GM12878 (cell line): Measurements from ENCODE around the gene BRD2. TPM values are rescaled to one million over a fixed set of nuclear protein-coding genes. Genes with fewer than 3 reads are reported as not detected.

Source experiments
- ATAC-seq: fragments of 200-7000 bp; cut with Tn5 transposase; 3 replicates; pipeline ENCODE4 v1.9.1; 2020; ENCODE audit warnings: mild to moderate bottlenecking, moderate library complexity
- BruUV-seq: library from RNA; stranded (reverse); fragments of 400-500 nt; replicated peaks from 2 replicates; lab custom pipeline; 2021; lab: Mats Ljungman, UMichigan
- CTCF ChIA-PET: fragments of 300-600 bp; sonication (Branson Sonifier 250); formaldehyde crosslinking; extraction: SDS; loops from one replicate; lab custom pipeline; 2021; ENCODE audit warnings: inconsistent platforms; lab: Yijun Ruan, JAX
- POLR2A ChIA-PET: fragments of 350-600 bp; formaldehyde crosslinking; extraction: SDS; loops from one replicate; lab custom pipeline; 2021; ENCODE audit warnings: inconsistent platforms; lab: Charles Lee
- RAD21 ChIA-PET: fragments of 300-600 bp; sonication (Branson Sonifier 250); formaldehyde crosslinking; loops from one replicate; lab custom pipeline; 2023; ENCODE audit warnings: antibody characterized with exemption; ENCODE audit not compliant: unreplicated experiment; lab: Charles Lee
- SMC1A ChIA-PET: fragments of 300-600 bp; sonication (Branson Sonifier 250); formaldehyde crosslinking; loops from one replicate; lab custom pipeline; 2023; ENCODE audit not compliant: unreplicated experiment, uncharacterized antibody; lab: Charles Lee
- DNase-seq: peaks from one replicate; pipeline ENCODE4 v3.0.0-alpha.2; 2011; ENCODE audit warnings: low read depth, low spot score
- FAIRE-seq: peaks from 3 replicates; lab custom pipeline; 2011; peaks lifted over from hg19 to GRCh38; lab: Jason Lieb, UNC
- H2AFZ ChIP-seq: 2 replicates; pipeline ENCODE4 v1.6.0; 2011; ENCODE audit warnings: low read depth, low read length, control low read depth; ENCODE audit not compliant: control insufficient read depth
- H3K27ac ChIP-seq: 2 replicates; pipeline ENCODE4 v1.5.1; 2011; ENCODE audit warnings: control low read depth; ENCODE audit not compliant: control insufficient read depth, insufficient read depth
- H3K27me3 ChIP-seq, 2 experiments: replicated peaks in 1 of 2; 2 replicates each; pipeline versions ENCODE4 v1.6.0 to v1.6.1; 2011; ENCODE audit warnings: low read length in 1 of 2; ENCODE audit not compliant: control insufficient read depth in 2 of 2, insufficient read depth in 2 of 2
- H3K36me3 ChIP-seq, 2 experiments: 2 replicates each; pipeline ENCODE4 v1.5.1; 2011; ENCODE audit warnings: low read length in 1 of 2; ENCODE audit not compliant: control insufficient read depth in 2 of 2, insufficient read depth in 2 of 2
- H3K4me1 ChIP-seq: 2 replicates; pipeline ENCODE4 v1.6.1; 2011; ENCODE audit warnings: mild to moderate bottlenecking, low read length, moderate library complexity, mixed read lengths; ENCODE audit not compliant: control insufficient read depth, insufficient read depth
- H3K4me2 ChIP-seq: 2 replicates; pipeline ENCODE4 v1.6.0; 2011; ENCODE audit warnings: control low read depth; ENCODE audit not compliant: control insufficient read depth, insufficient read depth
- H3K4me3 ChIP-seq: fragments of 200-600 bp; sonication (generic); 2 replicates; pipeline ENCODE4 v1.5.1; 2016
- H3K79me2 ChIP-seq: 2 replicates; pipeline ENCODE4 v1.6.0; 2011; ENCODE audit warnings: low read length; ENCODE audit not compliant: control insufficient read depth, insufficient read depth
- H3K9ac ChIP-seq: 2 replicates; pipeline ENCODE4 v1.8.0; 2011; ENCODE audit warnings: low read length, control low read depth, mixed read lengths; ENCODE audit not compliant: control insufficient read depth, insufficient read depth
- H3K9me3 ChIP-seq: replicated peaks from 3 replicates; pipeline ENCODE4 v1.5.1; 2011; ENCODE audit warnings: mild to moderate bottlenecking, low read length; ENCODE audit not compliant: control insufficient read depth, insufficient read depth
- H4K20me1 ChIP-seq: 2 replicates; pipeline ENCODE4 v1.6.0; 2011; ENCODE audit not compliant: control insufficient read depth, insufficient read depth
- ATF7 ChIP-seq: fragments of 450-650 bp; IDR thresholded peaks from 2 replicates; pipeline ENCODE4 v1.6.1; 2016; ENCODE audit warnings: low read depth, mild to moderate bottlenecking
- BMI1 ChIP-seq: fragments of 450-650 bp; IDR thresholded peaks from 2 replicates; pipeline ENCODE4 v1.6.1; 2016; ENCODE audit warnings: mild to moderate bottlenecking, moderate library complexity, borderline replicate concordance
- E2F8 ChIP-seq: fragments of 450-650 bp; IDR thresholded peaks from 2 replicates; pipeline ENCODE4 v1.6.1; 2018; ENCODE audit warnings: mild to moderate bottlenecking, low read depth, moderate library complexity; ENCODE audit not compliant: partially characterized antibody
- EGR1 ChIP-seq, 2 experiments: IDR thresholded peaks; 1 replicate in 1 of 2; 2 replicates in 1 of 2; pipeline ENCODE4 v1.6.1; 2011 to 2012; ENCODE audit warnings: low read depth in 2 of 2, low read length in 2 of 2, borderline replicate concordance in 1 of 2, mild to moderate bottlenecking in 1 of 2, moderate library complexity in 1 of 2
- HDGF ChIP-seq: fragments of 450-650 bp; IDR thresholded peaks from 2 replicates; pipeline ENCODE4 v1.6.1; 2016; ENCODE audit warnings: antibody characterized with exemption
- KAT2A ChIP-seq: conservative IDR thresholded peaks from 2 replicates; pipeline ENCODE4 v1.6.1; 2011; ENCODE audit warnings: low read depth, low read length; ENCODE audit not compliant: control insufficient read depth
- LARP7 ChIP-seq: fragments of 450-650 bp; IDR thresholded peaks from 2 replicates; pipeline ENCODE4 v1.6.1; 2017; ENCODE audit warnings: mild to moderate bottlenecking
- NBN ChIP-seq: fragments of 450-650 bp; IDR thresholded peaks from 2 replicates; pipeline ENCODE4 v1.6.1; 2016
- NR2C2 ChIP-seq: IDR thresholded peaks from 2 replicates; pipeline ENCODE4 v1.6.1; 2011; ENCODE audit warnings: borderline replicate concordance, low read depth; ENCODE audit not compliant: control insufficient read depth, insufficient read length
- POLR2AphosphoS5 ChIP-seq: IDR thresholded peaks from 2 replicates; pipeline ENCODE4 v1.6.1; 2011; ENCODE audit warnings: mild to moderate bottlenecking, low read length, inconsistent platforms
- POU2F2 ChIP-seq: IDR thresholded peaks from 3 replicates; pipeline ENCODE4 v1.6.1; 2011; ENCODE audit warnings: low read depth, mild to moderate bottlenecking, low read length, borderline replicate concordance
- RB1 ChIP-seq: fragments of 450-650 bp; formaldehyde crosslinking; IDR thresholded peaks from 2 replicates; pipeline ENCODE4 v1.6.1; 2017; ENCODE audit warnings: mild to moderate bottlenecking, borderline replicate concordance
- RCOR1 ChIP-seq: conservative IDR thresholded peaks from 2 replicates; pipeline ENCODE4 v1.6.1; 2012; ENCODE audit warnings: low read depth, low read length, improper control_type of control experiment
- RELB ChIP-seq: fragments of 450-650 bp; IDR thresholded peaks from 2 replicates; pipeline ENCODE4 v1.6.1; 2017; ENCODE audit warnings: low read depth, mild to moderate bottlenecking, moderate library complexity
- RFX5 ChIP-seq: IDR thresholded peaks from 2 replicates; pipeline ENCODE4 v1.6.1; 2011; ENCODE audit warnings: low read depth, low read length, improper control_type of control experiment
- RUNX3 ChIP-seq: IDR thresholded peaks from 2 replicates; pipeline ENCODE4 v1.6.1; 2012; ENCODE audit warnings: low read length, inconsistent platforms
- SMAD5 ChIP-seq: IDR thresholded peaks from 2 replicates; pipeline ENCODE4 v1.6.1; 2016; ENCODE audit warnings: antibody characterized with exemption, low read depth
- SP1 ChIP-seq: IDR thresholded peaks from one replicate; pipeline ENCODE4 v1.6.1; 2011; ENCODE audit warnings: low read depth, low read length
- STAT3 ChIP-seq: IDR thresholded peaks from 2 replicates; pipeline ENCODE4 v1.6.1; 2011; ENCODE audit warnings: low read depth, low read length, improper control_type of control experiment
- WGBS: methylation state at CpG from one replicate; pipeline ENCODE4 v1.1.6; 2016; ENCODE audit warnings: low lambda C conversion rate; ENCODE audit not compliant: insufficient replicate concordance, insufficient coverage; ENCODE audit errors: missing lambda C conversion rate; 5-methylcytosine and 5-hydroxymethylcytosine counted together
- in situ Hi-C: fragments of 300-500 bp; cut with MboI; formaldehyde crosslinking; loops from 9 replicates; pipeline ENCODE4 v1.14.3; 2018; ENCODE audit warnings: mixed read lengths
- intact Hi-C: fragments of 100-400 bp; cut with micrococcal nuclease; formaldehyde crosslinking; loops from one replicate; pipeline ENCODE4 v1.14.2; 2022; ENCODE audit not compliant: unreplicated experiment
- polyA plus RNA-seq, 11 experiments: library from polyadenylated mRNA; depleted of rRNA in 4 of 11; unstranded in 6 of 11; stranded (reverse) in 5 of 11; fragments of >200 nt; fragmentation: Nextera tagmentation in 4 of 11; fragmentation: Illumina TruSeq in 1 of 11; extraction: Ambion mirVana in 4 of 11; extraction: Trizol in 1 of 11; gene quantifications; 1 replicate in 1 of 11; 2 replicates in 10 of 11; pipeline versions ENCODE4 v1.2.1 to v1.2.3, GENCODE V29; 2011 to 2016; ENCODE audit warnings: inconsistent platforms in 2 of 11, missing spikeins in 2 of 11, low read depth in 1 of 11
- total RNA-seq, 4 experiments: library from RNA; depleted of rRNA in 3 of 4; stranded (reverse); fragments of >200 nt in 3 of 4; fragmentation: Illumina TruSeq in 1 of 4; extraction: Trizol in 1 of 4; gene quantifications; 2 replicates each; pipeline versions ENCODE4 v1.2.1 to v1.2.3, GENCODE V29; 2013 to 2021

Gene BRD2
- total and polyA plus RNA-seq, 10 of the 15 experiments (the other 5 are each of a cell fraction or from before 2014, with no cell fraction given), result 32.2 to 239 (median 139) TPM

GRCh38 chr6:32973144-32974015 is 5.0 kb downstream of the BRD2 start:
- RAD21 ChIA-PET, result interaction anchor here (0.6 to 12.2 kb wide), 9 partner anchors 12 to 496 kb away, joined by 3 to 224 read pairs (median 16); partner anchors contain the start of genes HLA-DMA, HLA-DMB, PSMB9 and TAP1
- FAIRE-seq (no peak), ATAC-seq (no peak), DNase-seq (no peak)
- Histone ChIP-seq H4K20me1 (peaks cover 40% of the 10 kb centered on the region), H3K9me3 (no peaks in the 10 kb centered on the region), H3K36me3 (peaks cover 44 to 47% of the 10 kb centered on the region in 2 experiments), H2AFZ (no peak overlapping the region), H3K4me2 (peak overlapping the region; percentile 78), H3K27me3 (no peaks in the 10 kb centered on the region), H3K27ac (peak overlapping the region; percentile 79), H3K9ac (peak overlapping the region; percentile 85), H3K79me2 (peaks cover 92% of the 10 kb centered on the region), H3K4me3 (peak overlapping the region; percentile 93), H3K4me1 (no peaks in the 10 kb centered on the region; the same call in 1 of the 2 replicates)
- in situ Hi-C loops (loop anchor here (25.0 kb wide), 2 partner anchors 1411 to 1689 kb away; partner anchors contain the start of gene LTA), intact Hi-C loops (loop anchor here (5.0 kb wide), 1 partner anchor 131 kb away; the partner anchor contains the start of gene PSMB8)
- CTCF ChIA-PET, result interaction anchor here (0.6 to 13.8 kb wide), 14 partner anchors 9 to 274 kb away, joined by 3 to 162 read pairs (median 7); partner anchors contain the start of genes HLA-DMA, HLA-DMB and TAP2
- POLR2A ChIA-PET, result interaction anchor here (0.5 to 16.6 kb wide), 16 partner anchors 7 to 534 kb away, joined by 3 to 486 read pairs (median 16); partner anchors contain the start of genes HLA-DMA, HLA-DMB, HLA-DPA1 and HLA-DPB1
- TSS peak; percentile 41 for BruUV-seq
- under 1% methylated on average over 23 of the region's 23 CpGs for WGBS
- SMC1A ChIA-PET, result interaction anchor here (0.6 to 17.2 kb wide), 14 partner anchors 8 to 88 kb away, joined by 3 to 347 read pairs (median 5); partner anchors contain the start of genes HLA-DMA and HLA-DMB
- TF ChIP-seq LARP7 (peak; percentile 26; the same call in 1 of the 2 replicates), STAT3 (no peak), SMAD5 (0 out of 2 replicates have a peak, but pooled peaks have one; percentile 9), POLR2AphosphoS5 (peak; percentile 35), RB1 (no peak), ATF7 (no peak), RELB (peak; percentile 11; the same call in 1 of the 2 replicates), NR2C2 (no peak), RFX5 (no peak), RUNX3 (no peak), POU2F2 (peak; percentile 62; the same call in 1 of the 3 replicates), NBN (no peak), SP1 (no peak), E2F8 (no peak), KAT2A (no peak), HDGF (0 out of 2 replicates have a peak, but pooled peaks have one; percentile 36), RCOR1 (no peak), EGR1 (IDR thresholded peaks at IDR 0.05; ENCODE audit: borderline replicate concordance in 1 of 2, low read depth in 2 of 2, low read length in 2 of 2) (no peak), BMI1 (peak; percentile 96)
